H1 (cell line): ENCODE data around the gene MFAP5. TPM values are rescaled to one million over a fixed set of nuclear protein-coding genes. Genes with fewer than 3 reads are reported as not detected.
A peak's percentile ranks its signal among the peaks of the same experiment; 100 is the strongest.

ENCODE experiments used
- CTCF ChIA-PET: fragments of 300-600 bp; sonication (Branson Sonifier 250); formaldehyde crosslinking; loops from one replicate; lab custom pipeline; 2021; ENCODE audit not compliant: partially characterized antibody; lab: Charles Lee
- POLR2A ChIA-PET: fragments of 300-600 bp; sonication (Branson Sonifier 250); formaldehyde crosslinking; loops from one replicate; lab custom pipeline; 2021; ENCODE audit warnings: inconsistent platforms; ENCODE audit not compliant: partially characterized antibody; lab: Charles Lee
- DNase-seq, 2 experiments: peaks; one replicate each; pipeline versions ENCODE4 v3.0.0 to v3.0.0-alpha.2; 2010 to 2022; ENCODE audit warnings: low spot score in 2 of 2, low read depth in 1 of 2, mixed read lengths in 1 of 2
- FAIRE-seq: peaks from 2 replicates; lab custom pipeline; 2011; peaks lifted over from hg19 to GRCh38; lab: Jason Lieb, UNC
- H2AFZ ChIP-seq: 2 replicates; pipeline ENCODE4 v1.8.1; 2012; ENCODE audit warnings: low read length, inconsistent platforms
- H2AK5ac ChIP-seq: 2 replicates; pipeline ENCODE4 v1.6.1; 2013; ENCODE audit warnings: low read depth, low read length
- H2BK120ac ChIP-seq: replicated peaks from 2 replicates; pipeline ENCODE3; 2013; ENCODE audit warnings: low read depth, low read length, inconsistent platforms
- H2BK12ac ChIP-seq: 2 replicates; pipeline ENCODE4 v1.6.1; 2013; ENCODE audit warnings: low read depth, low read length
- H2BK15ac ChIP-seq: 2 replicates; pipeline ENCODE4 v1.6.1; 2013; ENCODE audit warnings: low read length
- H2BK20ac ChIP-seq: 2 replicates; pipeline ENCODE4 v1.6.1; 2013; ENCODE audit warnings: low read length
- H2BK5ac ChIP-seq: 2 replicates; pipeline ENCODE4 v1.6.1; 2013; ENCODE audit warnings: low read depth, low read length
- H3K14ac ChIP-seq: 2 replicates; pipeline ENCODE4 v1.6.1; 2013; ENCODE audit warnings: inconsistent platforms; ENCODE audit not compliant: insufficient read length
- H3K18ac ChIP-seq: 2 replicates; pipeline ENCODE4 v1.6.1; 2013; ENCODE audit warnings: low read length; ENCODE audit errors: extremely low read depth
- H3K23ac ChIP-seq: 2 replicates; pipeline ENCODE4 v1.6.1; 2013; ENCODE audit warnings: inconsistent platforms; ENCODE audit not compliant: insufficient read length
- H3K23me2 ChIP-seq: 2 replicates; pipeline ENCODE4 v1.6.1; 2013; ENCODE audit warnings: low read depth, low read length
- H3K27ac ChIP-seq: 2 replicates; pipeline ENCODE4 v1.6.1; 2011; ENCODE audit warnings: low read depth, low read length, inconsistent platforms
- H3K27me3 ChIP-seq, 4 experiments: replicated peaks in 1 of 4; 1 replicate in 1 of 4; 2 replicates in 3 of 4; pipeline versions ENCODE4 v1.6.1 to v1.8.1; 2011 to 2013; ENCODE audit warnings: low read length in 3 of 4, mild to moderate bottlenecking in 3 of 4, inconsistent platforms in 2 of 4, mixed read lengths in 2 of 4, moderate library complexity in 1 of 4; ENCODE audit not compliant: control insufficient read depth in 3 of 4, insufficient read depth in 3 of 4; ENCODE audit errors: extremely low read depth in 1 of 4
- H3K36me3 ChIP-seq, 4 experiments: 2 replicates each; pipeline versions ENCODE4 v1.6.1 to v1.8.1; 2011 to 2013; ENCODE audit warnings: mild to moderate bottlenecking in 4 of 4, low read length in 3 of 4, moderate library complexity in 2 of 4, control low read depth in 1 of 4, inconsistent platforms in 1 of 4; ENCODE audit not compliant: insufficient read depth in 4 of 4, control insufficient read depth in 2 of 4
- H3K4ac ChIP-seq: replicated peaks from 2 replicates; pipeline ENCODE3; 2013; ENCODE audit warnings: low read length, low read depth, mixed read lengths, inconsistent platforms; ENCODE audit not compliant: insufficient read length
- H3K4me1 ChIP-seq, 4 experiments: replicated peaks in 1 of 4; 1 replicate in 1 of 4; 2 replicates in 3 of 4; pipeline versions ENCODE4 v1.6.1 to v1.8.1; 2011 to 2013; ENCODE audit warnings: low read length in 3 of 4, inconsistent platforms in 2 of 4, mixed read lengths in 1 of 4; ENCODE audit not compliant: insufficient read depth in 4 of 4, control insufficient read depth in 3 of 4
- H3K4me2 ChIP-seq, 2 experiments: 2 replicates each; pipeline versions ENCODE4 v1.6.1 to v1.8.1; 2011 to 2013; ENCODE audit warnings: low read depth in 2 of 2, low read length in 2 of 2, control low read depth in 1 of 2, inconsistent platforms in 1 of 2, mild to moderate bottlenecking in 1 of 2; ENCODE audit not compliant: insufficient read depth in 1 of 2
- H3K4me3 ChIP-seq, 4 experiments: fragments of 200-600, 300-600 bp in 1 of 4; sonication (generic), shearing (Covaris generic), sonication (Bioruptor Twin) in 1 of 4; 2 replicates each; pipeline versions ENCODE4 v1.5.1 to v1.8.1; 2011 to 2016; ENCODE audit warnings: low read length in 4 of 4, low read depth in 3 of 4, control low read depth in 2 of 4, inconsistent platforms in 2 of 4, mild to moderate bottlenecking in 2 of 4, mixed read lengths in 1 of 4, moderate library complexity in 1 of 4; ENCODE audit not compliant: insufficient read depth in 2 of 4; ENCODE audit errors: extremely low read depth in 1 of 4
- H3K56ac ChIP-seq: replicated peaks from 2 replicates; pipeline ENCODE3; 2013; ENCODE audit warnings: low read depth, mild to moderate bottlenecking, mixed read lengths, low read length, inconsistent platforms; ENCODE audit not compliant: insufficient read length
- H3K79me1 ChIP-seq: 2 replicates; pipeline ENCODE4 v1.6.1; 2013; ENCODE audit warnings: low read depth, low read length, control low read depth
- H3K79me2 ChIP-seq, 2 experiments: 2 replicates each; pipeline versions ENCODE4 v1.6.1 to v1.8.1; 2012 to 2013; ENCODE audit warnings: low read length in 2 of 2, mild to moderate bottlenecking in 2 of 2, inconsistent platforms in 1 of 2; ENCODE audit not compliant: insufficient read depth in 2 of 2, control insufficient read depth in 1 of 2
- H3K9ac ChIP-seq, 4 experiments: replicated peaks in 1 of 4; 1 replicate in 1 of 4; 2 replicates in 3 of 4; pipeline versions ENCODE4 v1.6.1 to v1.8.1; 2011 to 2013; ENCODE audit warnings: low read depth in 3 of 4, low read length in 3 of 4, control low read depth in 2 of 4, mild to moderate bottlenecking in 2 of 4, moderate library complexity in 2 of 4, inconsistent platforms in 1 of 4; ENCODE audit errors: extremely low read depth in 1 of 4
- H3K9me3 ChIP-seq, 2 experiments: 2 replicates each; pipeline versions ENCODE4 v1.6.1 to v1.8.1; 2012 to 2013; ENCODE audit warnings: mild to moderate bottlenecking in 2 of 2, moderate library complexity in 2 of 2, control low read depth in 1 of 2, inconsistent platforms in 1 of 2, low read depth in 1 of 2, low read length in 1 of 2, mixed read lengths in 1 of 2; ENCODE audit not compliant: insufficient read depth in 2 of 2
- H4K20me1 ChIP-seq, 2 experiments: replicated peaks in 1 of 2; 2 replicates each; pipeline versions ENCODE3 to v1.8.1; 2011 to 2013; ENCODE audit warnings: inconsistent platforms in 2 of 2, low read length in 2 of 2, mild to moderate bottlenecking in 1 of 2; ENCODE audit not compliant: insufficient read depth in 2 of 2, control insufficient read depth in 1 of 2
- H4K5ac ChIP-seq: 2 replicates; pipeline ENCODE4 v1.6.1; 2013; ENCODE audit warnings: low read length, low read depth, mixed read lengths, inconsistent platforms; ENCODE audit not compliant: insufficient read length
- H4K8ac ChIP-seq: 2 replicates; pipeline ENCODE4 v1.8.0; 2013; ENCODE audit warnings: mild to moderate bottlenecking, moderate library complexity, low read length, inconsistent platforms; ENCODE audit not compliant: insufficient read depth; ENCODE audit errors: extremely low read depth
- H4K91ac ChIP-seq: replicated peaks from 2 replicates; pipeline ENCODE3; 2013; ENCODE audit warnings: low read length, mixed read lengths, inconsistent platforms; ENCODE audit not compliant: insufficient read length
- ATF2 ChIP-seq: IDR thresholded peaks from 2 replicates; pipeline ENCODE4 v1.6.1; 2012; ENCODE audit warnings: low read length, inconsistent platforms
- ATF3 ChIP-seq: IDR thresholded peaks from 2 replicates; pipeline ENCODE4 v1.6.1; 2011; ENCODE audit warnings: low read depth, mild to moderate bottlenecking, low read length; ENCODE audit not compliant: insufficient read depth
- CBX5 ChIP-seq: fragments of 300-800, 300-1000 bp; sonication (generic); IDR thresholded peaks from 2 replicates; pipeline ENCODE4 v1.7.1; 2016; ENCODE audit warnings: antibody characterized with exemption, low read length, low read depth
- EGR1 ChIP-seq: IDR thresholded peaks from 2 replicates; pipeline ENCODE4 v1.6.1; 2011; ENCODE audit warnings: low read depth, low read length, borderline replicate concordance
- HDAC6 ChIP-seq: IDR thresholded peaks from one replicate; pipeline ENCODE4 v1.7.1; 2012; ENCODE audit warnings: low read depth, mild to moderate bottlenecking, inconsistent platforms, low read length, moderate library complexity
- NRF1 ChIP-seq: IDR thresholded peaks from 2 replicates; pipeline ENCODE4 v1.6.1; 2011; ENCODE audit warnings: mild to moderate bottlenecking, low read depth, low read length, improper control_type of control experiment
- SIRT6 ChIP-seq: IDR thresholded peaks from one replicate; pipeline ENCODE4 v1.7.1; 2012; ENCODE audit warnings: low read length, inconsistent platforms
- SP2 ChIP-seq: IDR thresholded peaks from 2 replicates; pipeline ENCODE4 v1.6.1; 2012; ENCODE audit warnings: mild to moderate bottlenecking, low read length, inconsistent platforms
- USF2 ChIP-seq: IDR thresholded peaks from 2 replicates; pipeline ENCODE4 v1.6.1; 2011; ENCODE audit warnings: low read length, improper control_type of control experiment
- ZNF274 ChIP-seq: IDR thresholded peaks from 2 replicates; pipeline ENCODE4 v1.7.0; 2012; ENCODE audit warnings: low read length, borderline replicate concordance; ENCODE audit errors: extremely low read depth
- WGBS, 2 experiments: shearing (Covaris generic) in 1 of 2; methylation state at CpG; one replicate each; pipeline versions ENCODE4 v1.1.6 to v1.1.7; 2013 to 2015; ENCODE audit warnings: low lambda C conversion rate in 2 of 2, mixed read lengths in 2 of 2, inconsistent platforms in 1 of 2, low coverage in 1 of 2, missing lambda C conversion rate in 1 of 2; ENCODE audit not compliant: insufficient replicate concordance in 2 of 2, insufficient coverage in 1 of 2, insufficient read length in 1 of 2; ENCODE audit errors: extremely low coverage in 1 of 2, missing lambda C conversion rate in 1 of 2; 5-methylcytosine and 5-hydroxymethylcytosine counted together
- polyA plus RNA-seq, 7 experiments: library from polyadenylated mRNA; depleted of rRNA in 3 of 7; stranded (reverse) in 5 of 7; unstranded in 2 of 7; fragments of >200 nt in 5 of 7; fragments of 200-250 nt in 2 of 7; gene quantifications; 1 replicate in 5 of 7; 2 replicates in 1 of 7; 4 replicates in 1 of 7; pipeline versions ENCODE4 v1.2.1 to v1.2.3, GENCODE V29; 2011 to 2013; ENCODE audit warnings: missing spikeins in 2 of 7, mixed read lengths in 2 of 7
- total RNA-seq: library from RNA; stranded (reverse); fragmentation: NEBNext Ultra II Directional; extraction: Animal tissue kit (Norgen Biotek cat#: 25700); gene quantifications from 2 replicates; pipeline ENCODE4 v1.2.1, GENCODE V29; 2021

The MFAP5 gene
- total and polyA plus RNA-seq, 2 of the 8 experiments (the other 6 are each of a cell fraction or from before 2014, with no cell fraction given): 0.60 to 0.86 TPM

- H2BK20ac ChIP-seq: no peak overlapping the region
- H4K5ac ChIP-seq: no peak overlapping the region
- peaks cover 0 to 10% (median 0%) of the 10 kb centered on the region in 4 experiments; a peak in 2 of 8 replicates for H3K36me3 ChIP-seq
- H3K23me2 ChIP-seq: peaks cover 6% of the 10 kb centered on the region; the same call in 1 of the 2 replicates
- H3K18ac ChIP-seq: peak overlapping the region; percentile 48; the same call in 1 of the 2 replicates
- H3K4ac ChIP-seq: no peak overlapping the region
- H3K4me1 ChIP-seq: peaks cover 2 to 7% (median 3%) of the 10 kb centered on the region in 4 experiments; a peak in 3 of 7 replicates
- DNase-seq (no peak), FAIRE-seq (no peak)
- no peaks in the 10 kb centered on the region; the same call in 1 of the 2 replicates for H3K79me1 ChIP-seq
- H2BK15ac ChIP-seq: no peak overlapping the region
- H3K4me2 ChIP-seq: peak overlapping the region; percentile 70 to 81
- no peak overlapping the region for H3K23ac ChIP-seq
- H3K9me3 ChIP-seq: no peaks in the 10 kb centered on the region
- H3K27me3 ChIP-seq: no peaks in the 10 kb centered on the region
- WGBS, 2 experiments: 15% methylated on average over 4 of the region's 4 CpGs; no CpG with 5 or more reads in 1 of the 2 experiments
- no peak overlapping the region for H2AK5ac ChIP-seq
- H3K56ac ChIP-seq: no peak overlapping the region
- peak overlapping the region; percentile 17 to 92 (median 50); a peak in 6 of 8 replicates for H3K4me3 ChIP-seq
- no peak overlapping the region for H4K91ac ChIP-seq
- peaks cover 3 to 9% of the 10 kb centered on the region in 2 experiments for H4K20me1 ChIP-seq
- H2BK12ac ChIP-seq: no peak overlapping the region
- H3K9ac ChIP-seq: no peak overlapping the region
- H2BK120ac ChIP-seq: no peak overlapping the region
- no peak overlapping the region for H3K27ac ChIP-seq
- no peak overlapping the region for H2AFZ ChIP-seq
- no peak overlapping the region for H2BK5ac ChIP-seq
- no peak overlapping the region for H3K14ac ChIP-seq
- CTCF ChIA-PET: interaction anchor here (0.6 to 1.3 kb wide), 4 partner anchors 12 to 185 kb away, joined by 3 read pairs; no protein-coding TSS in a partner anchor
- no peak overlapping the region for H4K8ac ChIP-seq
- H3K79me2 ChIP-seq: peaks cover 24 to 63% of the 10 kb centered on the region in 2 experiments
- POLR2A ChIA-PET: interaction anchor here (1.0 to 2.7 kb wide), 5 partner anchors 10 to 215 kb away, joined by 3 to 9 read pairs (median 4); no protein-coding TSS in a partner anchor
- TF ChIP-seq CBX5 (no peak), ATF2 (no peak), SIRT6 (no peak), HDAC6 (no peak), ATF3 (no peak), EGR1 (no peak), USF2 (no peak), ZNF274 (no peak), NRF1 (no peak), SP2 (no peak)
Observed at GRCh38 chr12:8699714-8700113, 37.1 kb upstream of the MFAP5 start.
